Esophagus squamous epithelium (tissue), 5 donors: ENCODE data around the gene CYB561. TPM values are rescaled to one million over a fixed set of nuclear protein-coding genes. Genes with fewer than 3 reads are reported as not detected.

Experiments
- DNase-seq: peaks from one replicate; lab custom pipeline; 2025; lab: John Stamatoyannopoulos, UW
- H3K27ac ChIP-seq, 4 donors: fragments of 200-600 bp; sonication (generic); one replicate each; pipeline ENCODE4 v1.5.1; 2016 to 2019; ENCODE audit warnings: mild to moderate bottlenecking in 1 of 4
- H3K27me3 ChIP-seq, 4 donors: fragments of 200-600 bp; sonication (generic); 1 replicate in 3 of 4; 2 replicates in 1 of 4; pipeline versions ENCODE4 v1.5.1 to v1.6.0; 2017 to 2021; ENCODE audit warnings: antibody characterized with exemption in 1 of 4
- H3K36me3 ChIP-seq, 3 donors: fragments of 200-600 bp; sonication (generic); one replicate each; pipeline ENCODE4 v1.5.1; 2016 to 2019
- H3K4me1 ChIP-seq, 3 donors: fragments of 200-600 bp; sonication (generic); one replicate each; pipeline ENCODE4 v1.5.1; 2017 to 2019
- H3K4me3 ChIP-seq, 4 donors: fragments of 200-600 bp; sonication (generic); 1 replicate in 3 of 4; 2 replicates in 1 of 4; pipeline ENCODE4 v1.5.1; 2016 to 2019; ENCODE audit warnings: mild to moderate bottlenecking in 2 of 4, moderate library complexity in 1 of 4
- H3K9me3 ChIP-seq, 3 donors: fragments of 200-600 bp; sonication (generic); one replicate each; pipeline ENCODE4 v1.5.1; 2016 to 2019
- CTCF ChIP-seq, 6 experiments: fragments of 450-650 bp in 4 of 6; fragments of 200-600 bp in 2 of 6; sonication (generic) in 2 of 6; IDR thresholded peaks; one replicate each; pipeline ENCODE4 v1.5.1; 2016 to 2019; ENCODE audit warnings: antibody characterized with exemption in 6 of 6, mild to moderate bottlenecking in 4 of 6, moderate library complexity in 4 of 6
- POLR2A ChIP-seq, 4 donors: fragments of 450-650 bp; IDR thresholded peaks; one replicate each; pipeline ENCODE4 v1.6.1; 2017; ENCODE audit warnings: antibody characterized with exemption in 4 of 4, mild to moderate bottlenecking in 4 of 4, moderate library complexity in 3 of 4
- WGBS, 2 donors: methylation state at CpG; one replicate each; pipeline ENCODE4 v1.1.5; 2018; 5-methylcytosine and 5-hydroxymethylcytosine counted together
- intact Hi-C: fragments of 100-400 bp; cut with DNase I; formaldehyde crosslinking; loops from one replicate; pipeline ENCODE4 v1.15.0; 2022
- total RNA-seq, 4 donors: library from RNA; depleted of rRNA; stranded (reverse); fragments of >200 nt; gene quantifications; one replicate each; pipeline ENCODE4 v1.1.0, GENCODE V29; 2016
- donor health status: DM: yes; HTN: yes; CAD: no.

Gene CYB561
- total RNA-seq, 4 donors from 2014 or later: 32.4 to 95.6 (median 42.4) TPM

- intact Hi-C loops: no loop called here
- Histone ChIP-seq H3K4me1 (peaks cover 0 to 20% (median 7%) of the 10 kb centered on the region in 3 donors), H3K4me3 (no peak overlapping the region), H3K27ac (no peak overlapping the region), H3K36me3 (peaks cover 0 to 70% (median 6%) of the 10 kb centered on the region in 3 donors), H3K27me3 (no peaks in the 10 kb centered on the region), H3K9me3 (no peaks in the 10 kb centered on the region)
- 74 to 78% methylated on average over 14 to 16 of the region's 23 CpGs for WGBS, 2 donors
- DNase-seq: no peak
- TF ChIP-seq CTCF (IDR thresholded peaks at IDR 0.05) (no peak), POLR2A (IDR thresholded peaks at IDR 0.05) (no peak)
These were observed 25.9 kb downstream of the CYB561 start for GRCh38 chr17:63419949-63420867.

GRCh38 chr17:63419398-63419797 is 26.7 kb downstream of the CYB561 start:
- peaks cover 0 to 78% (median 6%) of the 10 kb centered on the region in 3 donors for H3K36me3 ChIP-seq
- TF ChIP-seq POLR2A (IDR thresholded peaks at IDR 0.05): no peak
- no peak for TF ChIP-seq CTCF (IDR thresholded peaks at IDR 0.05)
- intact Hi-C loops: no loop called here

GRCh38 chr17:63418540-63418939 is 27.6 kb downstream of the CYB561 start:
- WGBS, 2 donors: 84 to 85% methylated on average over 7 to 8 of the region's 8 CpGs
- Histone ChIP-seq H3K4me3 (no peak overlapping the region), H3K9me3 (no peaks in the 10 kb centered on the region), H3K36me3 (peaks cover 0 to 87% (median 6%) of the 10 kb centered on the region in 3 donors), H3K4me1 (peaks cover 0 to 11% (median 4%) of the 10 kb centered on the region in 3 donors), H3K27ac (no peak overlapping the region), H3K27me3 (no peaks in the 10 kb centered on the region)
- TF ChIP-seq POLR2A (IDR thresholded peaks at IDR 0.05) (no peak), CTCF (IDR thresholded peaks at IDR 0.05) (no peak)
- intact Hi-C loops: no loop called here
- DNase-seq: no peak

More at GRCh38 chr17:63419398-63419797, 26.7 kb downstream of the CYB561 start:
- no peaks in the 10 kb centered on the region for H3K27me3 ChIP-seq
- H3K4me3 ChIP-seq: no peak overlapping the region
- H3K4me1 ChIP-seq: peaks cover 0 to 19% (median 7%) of the 10 kb centered on the region in 3 donors
- WGBS, 2 donors: 82 to 94% methylated on average over 2 of the region's 2 CpGs
- DNase-seq: no peak
- no peaks in the 10 kb centered on the region for H3K9me3 ChIP-seq
- no peak overlapping the region for H3K27ac ChIP-seq

- no peaks in the 10 kb centered on the region for H3K4me1 ChIP-seq
- peaks cover 0 to 86% (median 17%) of the 10 kb centered on the region in 3 donors for H3K36me3 ChIP-seq
- DNase-seq: no peak
- 74 to 78% methylated on average over 4 of the region's 4 CpGs for WGBS, 2 donors
- TF ChIP-seq POLR2A (IDR thresholded peaks at IDR 0.05) (no peak), CTCF (IDR thresholded peaks at IDR 0.05) (no peak)
- H3K4me3 ChIP-seq: no peak overlapping the region
- H3K9me3 ChIP-seq: no peaks in the 10 kb centered on the region
- no peak overlapping the region for H3K27ac ChIP-seq
- intact Hi-C loops: no loop called here
- no peaks in the 10 kb centered on the region for H3K27me3 ChIP-seq
These were observed 31.9 kb downstream of the CYB561 start for GRCh38 chr17:63414222-63414621.

- DNase-seq: no peak
- Histone ChIP-seq H3K27me3 (no peaks in the 10 kb centered on the region), H3K4me3 (no peak overlapping the region), H3K9me3 (no peaks in the 10 kb centered on the region), H3K4me1 (no peaks in the 10 kb centered on the region), H3K36me3 (peaks cover 0 to 86% (median 17%) of the 10 kb centered on the region in 3 donors), H3K27ac (no peak overlapping the region)
- TF ChIP-seq CTCF (IDR thresholded peaks at IDR 0.05) (no peak), POLR2A (IDR thresholded peaks at IDR 0.05) (no peak)
- intact Hi-C loops: no loop called here
- WGBS, 2 donors: 76 to 93% methylated on average over 3 of the region's 3 CpGs
These were observed 33.0 kb downstream of the CYB561 start for GRCh38 chr17:63413128-63413527.
